HCT116 (cell line): ENCODE data around the gene SNCAIP. TPM values are rescaled to one million over a fixed set of nuclear protein-coding genes. Genes with fewer than 3 reads are reported as not detected.

ENCODE experiments used
- ATAC-seq: fragments of 200-7000 bp; cut with Tn5 transposase; 2 replicates; pipeline ENCODE4 v1.9.1; 2020; ENCODE audit warnings: mild to moderate bottlenecking, moderate library complexity
- BruUV-seq: library from RNA; stranded (reverse); fragments of 400-500 nt; replicated peaks from 2 replicates; lab custom pipeline; 2021; lab: Mats Ljungman, UMichigan
- CTCF ChIA-PET: fragments of 300-600 bp; sonication (Branson Sonifier 250); formaldehyde crosslinking; loops from one replicate; lab custom pipeline; 2021; ENCODE audit warnings: antibody characterized with exemption; lab: Charles Lee
- POLR2A ChIA-PET: fragments of 300-600, 350-600 bp; sonication (Branson Sonifier 250); formaldehyde crosslinking; loops from one replicate; lab custom pipeline; 2021; ENCODE audit warnings: antibody characterized with exemption; lab: Charles Lee
- RAD21 ChIA-PET, 2 experiments: fragments of 300-600 bp; sonication (Branson Sonifier 250); formaldehyde crosslinking; loops; one replicate each; lab custom pipeline; 2023; ENCODE audit warnings: low total read pairs in 2 of 2; ENCODE audit not compliant: uncharacterized antibody in 2 of 2, unreplicated experiment in 2 of 2, low non-redundant PET in 1 of 2; lab: Charles Lee
- DNase-seq: peaks from one replicate; pipeline ENCODE4 v3.0.0-alpha.2; 2010; ENCODE audit warnings: low read depth, low spot score
- H2AFZ ChIP-seq: fragments of 200-600 bp; shearing (Covaris generic), sonication (generic); 2 replicates; pipeline ENCODE4 v1.6.1; 2017; ENCODE audit warnings: low read depth, mixed run types, mixed read lengths, antibody characterized with exemption, low read length; ENCODE audit not compliant: poor library complexity, severe bottlenecking
- H3K27ac ChIP-seq: 2 replicates; pipeline ENCODE4 v1.5.1; 2012; ENCODE audit warnings: low read depth, low read length
- H3K27me3 ChIP-seq: fragments of 200-600 bp; sonication (generic); 2 replicates; pipeline ENCODE4 v1.6.1; 2016; ENCODE audit warnings: mixed run types, low read length, mixed read lengths; ENCODE audit not compliant: insufficient read depth
- H3K36me3 ChIP-seq, 2 experiments: fragments of 200-500 bp in 1 of 2; fragments of 200-600 bp in 1 of 2; sonication (Bioruptor generic) in 1 of 2; sonication (generic) in 1 of 2; 2 replicates each; pipeline versions ENCODE4 v1.5.1 to v1.6.1; 2014 to 2016; ENCODE audit warnings: low read length in 2 of 2, inconsistent platforms in 1 of 2, mixed read lengths in 1 of 2, mixed run types in 1 of 2; ENCODE audit not compliant: insufficient read depth in 2 of 2, control insufficient read depth in 1 of 2
- H3K4me1 ChIP-seq, 2 experiments: fragments of 200-600 bp in 1 of 2; sonication (generic) in 1 of 2; 2 replicates each; pipeline versions ENCODE4 v1.5.1 to v1.6.1; 2012 to 2017; ENCODE audit warnings: low read length in 2 of 2, inconsistent platforms in 1 of 2, mild to moderate bottlenecking in 1 of 2, mixed read lengths in 1 of 2, mixed run types in 1 of 2, moderate library complexity in 1 of 2; ENCODE audit not compliant: insufficient read depth in 2 of 2, control insufficient read depth in 1 of 2
- H3K4me2 ChIP-seq: fragments of 200-600 bp; sonication (generic); 2 replicates; pipeline ENCODE4 v1.6.1; 2017; ENCODE audit warnings: mixed run types, low read length, mixed read lengths
- H3K4me3 ChIP-seq, 2 experiments: fragments of 200-600 bp in 1 of 2; sonication (generic) in 1 of 2; replicated peaks in 1 of 2; 2 replicates each; pipeline ENCODE4 v1.5.1; 2011 to 2016; ENCODE audit warnings: low read length in 2 of 2, control low read depth in 1 of 2, low read depth in 1 of 2, mild to moderate bottlenecking in 1 of 2, mixed read lengths in 1 of 2, mixed run types in 1 of 2
- H3K79me2 ChIP-seq: fragments of 200-600 bp; sonication (generic); 2 replicates; pipeline ENCODE4 v1.6.1; 2017; ENCODE audit warnings: mild to moderate bottlenecking, mixed run types, low read length, moderate library complexity, mixed read lengths; ENCODE audit not compliant: insufficient read depth
- H3K9ac ChIP-seq: fragments of 200-600 bp; sonication (generic); 2 replicates; pipeline ENCODE4 v1.6.1; 2016; ENCODE audit warnings: low read length, mixed read lengths
- H3K9me2 ChIP-seq: fragments of 200-600 bp; sonication (generic), shearing (Covaris generic); 2 replicates; pipeline ENCODE4 v1.6.1; 2017; ENCODE audit warnings: mixed run types, mild to moderate bottlenecking, moderate library complexity; ENCODE audit not compliant: insufficient read depth
- H3K9me3 ChIP-seq, 2 experiments: fragments of 200-500 bp in 1 of 2; fragments of 200-600 bp in 1 of 2; sonication (Bioruptor generic) in 1 of 2; sonication (generic) in 1 of 2; 2 replicates each; pipeline ENCODE4 v1.6.1; 2014 to 2017; ENCODE audit warnings: low read length in 2 of 2, mixed read lengths in 2 of 2, inconsistent platforms in 1 of 2, low read depth in 1 of 2, mild to moderate bottlenecking in 1 of 2, mixed run types in 1 of 2, moderate library complexity in 1 of 2; ENCODE audit not compliant: control insufficient read depth in 1 of 2, insufficient read depth in 1 of 2
- H4K20me1 ChIP-seq: fragments of 200-600 bp; sonication (generic), shearing (Covaris generic); 2 replicates; pipeline ENCODE4 v1.6.1; 2017; ENCODE audit warnings: mixed run types, mild to moderate bottlenecking, moderate library complexity; ENCODE audit not compliant: insufficient read depth
- ATF3 ChIP-seq: IDR thresholded peaks from 2 replicates; pipeline ENCODE4 v1.6.1; 2012
- CBX3 ChIP-seq: IDR thresholded peaks from 2 replicates; pipeline ENCODE4 v1.6.1; 2012; ENCODE audit warnings: low read depth
- MAX ChIP-seq: IDR thresholded peaks from 2 replicates; pipeline ENCODE4 v1.6.1; 2012
- RAD21 ChIP-seq: IDR thresholded peaks from 2 replicates; pipeline ENCODE4 v1.6.1; 2012; ENCODE audit warnings: low read depth, mild to moderate bottlenecking
- REST ChIP-seq: IDR thresholded peaks from 2 replicates; pipeline ENCODE4 v1.6.1; 2012; ENCODE audit warnings: low read depth
- SIN3A ChIP-seq: IDR thresholded peaks from 2 replicates; pipeline ENCODE4 v1.6.1; 2012; ENCODE audit warnings: low read depth
- SRF ChIP-seq: IDR thresholded peaks from 2 replicates; pipeline ENCODE4 v1.6.1; 2012; ENCODE audit warnings: low read depth
- TCF7L2 ChIP-seq: IDR thresholded peaks from 2 replicates; pipeline ENCODE4 v1.7.0; 2011; ENCODE audit warnings: borderline replicate concordance, inconsistent platforms; ENCODE audit not compliant: insufficient read depth, insufficient read length; ENCODE audit errors: extremely low read depth
- ZFX ChIP-seq: fragments of 450-650 bp; IDR thresholded peaks from 2 replicates; pipeline ENCODE4 v1.6.1; 2017
- intact Hi-C: fragments of 100-400 bp; cut with micrococcal nuclease; formaldehyde crosslinking; loops from 2 replicates; pipeline ENCODE4 v1.10.0; 2022
- total RNA-seq: library from RNA; stranded (reverse); gene quantifications from one replicate; pipeline ENCODE4 v1.2.1, GENCODE V29; 2021; ENCODE audit not compliant: unreplicated experiment

The SNCAIP gene
- total RNA-seq, 1 experiment from 2014 or later: not detected

GRCh38 chr5:122332599-122333555 is 20.8 kb downstream of the SNCAIP start:
- intact Hi-C loops: no loop called here
- BruUV-seq: no TSS peak
- no peaks in the 10 kb centered on the region for H3K9me2 ChIP-seq
- DNase-seq (no peak), ATAC-seq (no peak)
- ChIA-PET POLR2A (no interaction called here), RAD21 (no interaction called here), CTCF (no interaction called here)
- H2AFZ ChIP-seq: no peak overlapping the region
- H3K27me3 ChIP-seq: no peaks in the 10 kb centered on the region
- no peak overlapping the region for H3K9ac ChIP-seq
- no peak overlapping the region for H3K4me2 ChIP-seq
- TF ChIP-seq ATF3 (no peak), SIN3A (no peak), RAD21 (no peak), MAX (no peak), SRF (no peak)
- no peaks in the 10 kb centered on the region for H3K9me3 ChIP-seq
- H3K4me1 ChIP-seq: no peaks in the 10 kb centered on the region
- no peaks in the 10 kb centered on the region for H3K36me3 ChIP-seq
- no peaks in the 10 kb centered on the region for H3K79me2 ChIP-seq
- H3K4me3 ChIP-seq: no peak overlapping the region
- H4K20me1 ChIP-seq: no peaks in the 10 kb centered on the region
- no peak overlapping the region for H3K27ac ChIP-seq

GRCh38 chr5:122333564-122333963 is 21.5 kb downstream of the SNCAIP start:
- no peaks in the 10 kb centered on the region for H3K27me3 ChIP-seq
- no peaks in the 10 kb centered on the region for H3K36me3 ChIP-seq
- H2AFZ ChIP-seq: no peak overlapping the region
- no peaks in the 10 kb centered on the region for H3K9me2 ChIP-seq
- H3K4me2 ChIP-seq: no peak overlapping the region
- H3K27ac ChIP-seq: no peak overlapping the region
- no peaks in the 10 kb centered on the region for H3K4me1 ChIP-seq
- CTCF ChIA-PET: no interaction called here
- no peaks in the 10 kb centered on the region for H4K20me1 ChIP-seq
- RAD21 ChIA-PET: no interaction called here
- H3K9ac ChIP-seq: no peak overlapping the region
- no peaks in the 10 kb centered on the region for H3K79me2 ChIP-seq
- ATAC-seq (no peak), DNase-seq (no peak)
- no peak overlapping the region for H3K4me3 ChIP-seq
- BruUV-seq: no TSS peak
- intact Hi-C loops: no loop called here
- POLR2A ChIA-PET: no interaction called here
- TF ChIP-seq TCF7L2 (no peak), ZFX (no peak), REST (no peak), CBX3 (no peak)
- TF ChIP-seq, all 23 proteins: peak for 0
- no peaks in the 10 kb centered on the region for H3K9me3 ChIP-seq
